Osteoblast (primary cell): ENCODE measurements around the gene NOL3. TPM values are rescaled to one million over a fixed set of nuclear protein-coding genes. Genes with fewer than 3 reads are reported as not detected.

Source experiments
- DNase-seq: peaks from one replicate; pipeline ENCODE4 v3.0.0; 2011; ENCODE audit warnings: low spot score, mixed read lengths; ENCODE audit not compliant: insufficient read length; ENCODE audit errors: missing footprints
- H2AFZ ChIP-seq: 2 replicates; pipeline ENCODE4 v1.6.0; 2011; ENCODE audit warnings: mild to moderate bottlenecking, low read length
- H3K27ac ChIP-seq: 2 replicates; pipeline ENCODE4 v1.5.1; 2011; ENCODE audit warnings: mild to moderate bottlenecking, low read depth, low read length, moderate library complexity
- H3K27me3 ChIP-seq: 2 replicates; pipeline ENCODE4 v1.6.0; 2012; ENCODE audit warnings: mild to moderate bottlenecking, control low read depth, inconsistent platforms, low read length, moderate library complexity; ENCODE audit not compliant: insufficient read depth
- H3K36me3 ChIP-seq: 2 replicates; pipeline ENCODE4 v1.5.1; 2011; ENCODE audit warnings: mild to moderate bottlenecking, low read length, control low read depth, moderate library complexity; ENCODE audit not compliant: insufficient read depth
- H3K4me1 ChIP-seq: 2 replicates; pipeline ENCODE4 v1.5.1; 2011; ENCODE audit warnings: mild to moderate bottlenecking, low read length, control low read depth, moderate library complexity; ENCODE audit not compliant: insufficient read depth
- H3K4me2 ChIP-seq: 2 replicates; pipeline ENCODE4 v1.6.0; 2011; ENCODE audit warnings: mild to moderate bottlenecking, low read length; ENCODE audit not compliant: insufficient read depth
- H3K4me3 ChIP-seq: fragments of 200-600 bp; sonication (generic); 3 replicates; pipeline ENCODE4 v1.5.1; 2012; ENCODE audit warnings: mild to moderate bottlenecking, low read length, inconsistent platforms; ENCODE audit not compliant: insufficient read depth
- H3K79me2 ChIP-seq: 2 replicates; pipeline ENCODE4 v1.6.0; 2012; ENCODE audit warnings: mild to moderate bottlenecking, low read length, control low read depth, inconsistent platforms; ENCODE audit not compliant: insufficient read depth
- H3K9me3 ChIP-seq: 2 replicates; pipeline ENCODE4 v1.5.1; 2011; ENCODE audit warnings: low read depth, low read length, control low read depth
- H4K20me1 ChIP-seq: 2 replicates; pipeline ENCODE4 v1.6.0; 2012; ENCODE audit warnings: mild to moderate bottlenecking, low read length, control low read depth; ENCODE audit not compliant: insufficient read depth
- CTCF ChIP-seq: IDR thresholded peaks from 2 replicates; pipeline ENCODE4 v1.5.1; 2011; ENCODE audit warnings: mild to moderate bottlenecking, low read depth, low read length, moderate library complexity; ENCODE audit errors: extremely low read depth
- total RNA-seq: library from RNA; depleted of rRNA; stranded (reverse); fragments of >200 nt; gene quantifications from 2 replicates; pipeline ENCODE4 v1.2.3, GENCODE V29; 2012

The NOL3 gene
- total RNA-seq, 1 donor: 10.9 TPM

DNA sequence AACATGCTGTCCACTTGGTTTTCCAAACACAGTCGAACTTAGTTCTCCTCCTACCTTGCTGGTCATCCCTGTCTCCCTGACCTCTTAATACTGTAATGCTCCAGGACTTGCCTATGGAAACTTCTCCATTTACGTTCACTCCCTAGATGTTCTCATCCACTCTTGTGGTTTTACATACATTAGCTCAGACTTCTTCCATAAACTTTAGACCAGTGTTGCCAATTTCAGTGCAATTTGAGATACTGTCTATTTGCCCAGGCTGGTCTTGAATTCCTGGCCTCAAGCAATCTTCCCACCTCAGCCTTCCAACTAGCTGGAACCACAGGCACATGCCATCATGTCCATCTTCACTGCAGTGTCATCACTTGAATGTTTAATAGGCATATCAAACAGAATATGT, 11.9 kb downstream of the NOL3 start:
- no peak overlapping the region for H3K27ac ChIP-seq
- H3K27me3 ChIP-seq: no peaks in the 10 kb centered on the region
- no peak for TF ChIP-seq CTCF
- no peaks in the 10 kb centered on the region for H3K36me3 ChIP-seq
- H3K4me2 ChIP-seq: peak overlapping the region; percentile 98
- no peak overlapping the region for H2AFZ ChIP-seq
- H3K79me2 ChIP-seq: peaks cover 11% of the 10 kb centered on the region
- peaks cover 36% of the 10 kb centered on the region for H4K20me1 ChIP-seq
- no peak for DNase-seq
- peaks cover 44% of the 10 kb centered on the region for H3K4me1 ChIP-seq
- no peak overlapping the region for H3K4me3 ChIP-seq
- no peaks in the 10 kb centered on the region for H3K9me3 ChIP-seq

GRCh38 chr16:67183284-67183626, 12.9 kb downstream of the NOL3 start:
- H3K4me3 ChIP-seq: peak overlapping the region; percentile 96
- no peak for TF ChIP-seq CTCF
- H3K27ac ChIP-seq: peak overlapping the region; percentile 93
- no peaks in the 10 kb centered on the region for H3K36me3 ChIP-seq
- peaks cover 30% of the 10 kb centered on the region for H4K20me1 ChIP-seq
- DNase-seq: no peak
- peaks cover 11% of the 10 kb centered on the region for H3K79me2 ChIP-seq
- H3K4me1 ChIP-seq: peaks cover 44% of the 10 kb centered on the region
- no peaks in the 10 kb centered on the region for H3K27me3 ChIP-seq
- H3K4me2 ChIP-seq: peak overlapping the region; percentile 98
- H2AFZ ChIP-seq: peak overlapping the region; percentile 90
- H3K9me3 ChIP-seq: no peaks in the 10 kb centered on the region

- no peaks in the 10 kb centered on the region for H3K36me3 ChIP-seq
- no peaks in the 10 kb centered on the region for H3K9me3 ChIP-seq
- peak within 1 kb of the TSS; percentile 93 for H3K27ac ChIP-seq
- H3K79me2 ChIP-seq: peaks cover 11% of the 10 kb centered on the region
- H2AFZ ChIP-seq: peak within 1 kb of the TSS; percentile 90
- DNase-seq: peak; percentile 100
- no peaks in the 10 kb centered on the region for H3K27me3 ChIP-seq
- peak within 1 kb of the TSS; percentile 98 for H3K4me2 ChIP-seq
- H3K4me1 ChIP-seq: peaks cover 44% of the 10 kb centered on the region
- TF ChIP-seq CTCF: no peak
- peak within 1 kb of the TSS; percentile 96 for H3K4me3 ChIP-seq
- H4K20me1 ChIP-seq: peaks cover 28% of the 10 kb centered on the region
Observed at GRCh38 chr16:67183627-67184452, 13.5 kb downstream of the NOL3 start, which contains the start of gene MATCAP1. Gene MATCAP1 (minus strand): TSS chr16:67183963. CDS start chr16:67180610, 3,353 bp downstream.

DNA sequence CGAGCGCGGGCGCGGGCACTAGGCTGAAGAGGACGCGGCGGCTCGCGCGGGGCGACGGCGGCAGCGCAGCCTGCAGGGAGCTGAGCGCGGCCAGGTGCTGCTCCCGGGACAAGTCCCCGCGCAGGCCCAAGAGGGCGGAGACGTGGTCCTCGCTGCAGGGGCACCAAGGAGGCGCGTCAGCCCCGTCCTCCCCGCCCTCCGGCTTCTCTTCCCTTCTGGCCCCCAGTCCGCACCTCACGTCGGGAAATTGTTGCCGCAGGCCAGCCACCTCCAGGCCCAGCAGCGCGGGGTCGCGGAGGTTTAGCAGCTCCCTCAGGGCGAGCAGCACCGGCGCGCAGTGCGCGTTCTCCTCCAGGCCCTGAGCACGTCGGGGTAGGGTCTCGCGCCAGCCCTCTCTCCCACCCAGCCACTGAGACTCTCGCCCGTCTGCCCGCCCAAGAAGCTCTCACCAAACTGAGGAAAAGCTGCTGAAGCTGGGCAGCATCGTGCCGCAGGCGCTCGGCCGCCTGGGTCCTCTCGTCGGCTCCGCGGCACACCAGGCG, 14.2 kb downstream of the NOL3 start:
- H3K27me3 ChIP-seq: no peaks in the 10 kb centered on the region
- H2AFZ ChIP-seq: peak overlapping the region; percentile 90
- H3K4me1 ChIP-seq: peaks cover 44% of the 10 kb centered on the region
- H3K4me2 ChIP-seq: peak overlapping the region; percentile 98
- TF ChIP-seq CTCF: no peak
- no peaks in the 10 kb centered on the region for H3K36me3 ChIP-seq
- H3K4me3 ChIP-seq: peak overlapping the region; percentile 96
- peaks cover 22% of the 10 kb centered on the region for H4K20me1 ChIP-seq
- DNase-seq: no peak
- H3K27ac ChIP-seq: no peak overlapping the region
- H3K79me2 ChIP-seq: peaks cover 11% of the 10 kb centered on the region
- no peaks in the 10 kb centered on the region for H3K9me3 ChIP-seq
